Cardiac fibroblast (primary cell): ENCODE measurements around the gene REPIN1.

Experiments used
- DNase-seq, 2 donors: peaks; one replicate each; pipeline versions ENCODE4 v3.0.0 to v3.0.0-alpha.2; 2010; ENCODE audit warnings: low read depth in 2 of 2
- H3K4me3 ChIP-seq, 2 donors: replicated peaks in 1 of 2; 1 replicate in 1 of 2; 2 replicates in 1 of 2; pipeline ENCODE4 v1.5.1; 2011; ENCODE audit warnings: low read depth in 2 of 2, low read length in 2 of 2, mild to moderate bottlenecking in 2 of 2, moderate library complexity in 1 of 2
- TF ChIP-seq, protein P1 (sequence below): IDR thresholded peaks from one replicate; pipeline ENCODE4 v1.5.1; 2011; ENCODE audit warnings: low read depth, mild to moderate bottlenecking, low read length, inconsistent platforms

The REPIN1 gene

DNA sequence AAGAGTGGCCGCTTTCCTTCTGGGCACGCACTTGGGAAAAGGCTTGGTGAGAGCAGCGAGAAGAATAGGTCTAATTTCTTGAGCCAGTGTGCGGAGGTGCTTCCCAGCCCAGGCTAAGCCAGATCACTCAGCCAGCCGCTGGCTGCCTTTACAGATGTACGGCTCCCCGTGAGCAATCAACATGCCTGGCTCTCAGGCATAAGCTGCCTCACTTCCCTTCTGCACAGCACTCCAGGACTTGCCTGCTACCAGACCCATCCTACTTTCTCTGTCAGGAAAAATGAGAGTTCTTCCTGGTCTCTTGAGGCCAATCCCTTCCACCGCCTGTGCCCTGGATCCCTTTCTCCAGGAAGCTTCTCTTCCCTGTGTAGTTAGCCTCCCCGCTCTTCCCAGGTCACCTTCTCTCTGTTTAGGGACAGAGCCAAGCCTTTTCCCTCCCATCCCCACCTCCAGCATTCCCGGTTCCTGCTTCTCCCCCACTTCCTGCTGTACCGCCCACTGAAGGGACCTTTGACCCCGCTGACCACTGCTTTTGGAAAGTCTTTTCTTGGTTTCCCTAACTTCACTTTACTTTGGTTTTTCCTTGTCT is 44.2 kb upstream of the REPIN1 start:
- DNase-seq = peak in 1 of 2 donors; percentile 15
- H3K4me3 ChIP-seq = no peak overlapping the region
- TF ChIP-seq, protein P1, sequence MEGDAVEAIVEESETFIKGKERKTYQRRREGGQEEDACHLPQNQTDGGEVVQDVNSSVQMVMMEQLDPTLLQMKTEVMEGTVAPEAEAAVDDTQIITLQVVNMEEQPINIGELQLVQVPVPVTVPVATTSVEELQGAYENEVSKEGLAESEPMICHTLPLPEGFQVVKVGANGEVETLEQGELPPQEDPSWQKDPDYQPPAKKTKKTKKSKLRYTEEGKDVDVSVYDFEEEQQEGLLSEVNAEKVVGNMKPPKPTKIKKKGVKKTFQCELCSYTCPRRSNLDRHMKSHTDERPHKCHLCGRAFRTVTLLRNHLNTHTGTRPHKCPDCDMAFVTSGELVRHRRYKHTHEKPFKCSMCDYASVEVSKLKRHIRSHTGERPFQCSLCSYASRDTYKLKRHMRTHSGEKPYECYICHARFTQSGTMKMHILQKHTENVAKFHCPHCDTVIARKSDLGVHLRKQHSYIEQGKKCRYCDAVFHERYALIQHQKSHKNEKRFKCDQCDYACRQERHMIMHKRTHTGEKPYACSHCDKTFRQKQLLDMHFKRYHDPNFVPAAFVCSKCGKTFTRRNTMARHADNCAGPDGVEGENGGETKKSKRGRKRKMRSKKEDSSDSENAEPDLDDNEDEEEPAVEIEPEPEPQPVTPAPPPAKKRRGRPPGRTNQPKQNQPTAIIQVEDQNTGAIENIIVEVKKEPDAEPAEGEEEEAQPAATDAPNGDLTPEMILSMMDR = no peak

DNA sequence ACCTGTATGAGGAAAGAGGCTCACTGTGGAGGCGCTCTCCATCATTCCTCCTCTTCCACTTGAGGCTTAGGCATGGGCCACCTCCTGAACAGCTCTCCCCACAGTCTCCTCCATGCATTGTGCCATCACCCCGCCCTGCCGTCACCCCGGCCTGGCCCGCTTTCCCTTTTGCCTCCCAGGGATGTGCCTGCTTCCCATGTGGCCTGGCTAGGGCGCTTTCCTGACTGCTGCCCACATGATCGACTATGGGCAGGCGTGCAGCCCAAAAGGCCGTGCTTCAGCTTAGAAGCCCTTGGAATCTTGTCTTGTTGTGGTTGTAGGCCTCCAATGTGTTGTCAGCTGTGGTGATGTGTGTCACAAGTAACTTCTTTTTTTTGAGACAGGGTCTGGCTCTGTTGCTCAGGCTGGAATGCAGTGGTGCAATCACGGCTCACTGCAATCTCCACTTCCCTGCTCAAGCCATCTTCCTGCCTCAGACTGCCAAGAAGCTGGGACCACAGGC is 43.5 kb upstream of the REPIN1 start:
- no peak overlapping the region for H3K4me3 ChIP-seq
- TF ChIP-seq, protein P1 = no peak
- DNase-seq = peak; percentile 56 to 83

DNA sequence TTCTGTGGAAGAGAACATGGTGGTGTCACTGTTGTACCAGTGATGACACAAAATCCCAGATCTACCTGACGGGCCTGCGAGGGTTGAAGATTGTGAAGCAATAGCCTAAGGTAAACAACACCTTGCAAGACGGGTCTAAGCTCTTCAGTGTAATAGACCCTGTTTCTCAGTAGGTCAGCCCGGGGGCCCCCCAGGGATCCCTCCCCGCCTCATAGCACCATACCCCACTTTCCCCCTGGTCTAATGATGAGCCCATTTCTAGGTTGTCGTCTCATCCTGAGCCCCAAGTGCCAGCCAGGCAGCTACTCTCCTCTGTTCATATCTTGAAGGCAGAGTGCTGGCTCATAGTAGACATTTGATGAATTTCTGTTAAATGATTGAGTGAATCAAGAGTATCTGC is 42.7 kb upstream of the REPIN1 start:
- TF ChIP-seq, protein P1 = no peak
- DNase-seq = no peak
- H3K4me3 ChIP-seq = no peak overlapping the region

DNA sequence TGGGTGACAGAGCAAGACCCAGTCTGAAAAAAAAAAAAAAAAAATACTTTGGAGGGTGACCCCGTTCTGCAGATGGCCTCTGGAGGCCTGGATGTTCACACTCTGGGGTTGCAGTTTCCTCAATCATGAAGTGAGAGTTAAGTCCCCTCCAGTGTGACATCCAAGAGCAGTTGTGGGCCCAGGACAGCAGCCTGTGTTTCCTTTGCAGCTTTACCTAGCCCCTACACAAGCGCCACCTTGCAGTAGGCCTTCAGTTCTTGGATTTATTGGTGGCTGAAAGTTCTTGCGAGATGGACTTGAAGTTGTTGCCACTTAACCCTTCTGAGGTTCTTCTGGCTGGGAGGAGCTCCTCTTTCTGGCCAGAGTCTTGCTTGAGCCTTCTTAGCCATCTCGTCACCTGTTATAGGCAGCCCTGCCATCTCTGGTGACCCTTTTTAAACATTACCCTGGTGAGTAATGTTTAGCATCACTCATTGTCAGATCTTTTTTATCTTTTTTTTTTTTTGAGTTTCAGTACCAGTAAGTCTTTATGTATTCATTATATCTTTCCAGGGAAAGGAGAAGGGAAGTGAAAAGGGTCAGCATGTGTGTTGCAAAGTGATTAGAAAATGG is 41.9 kb upstream of the REPIN1 start:
- TF ChIP-seq, protein P1 = no peak
- no peak for DNase-seq
- H3K4me3 ChIP-seq = no peak overlapping the region

DNA sequence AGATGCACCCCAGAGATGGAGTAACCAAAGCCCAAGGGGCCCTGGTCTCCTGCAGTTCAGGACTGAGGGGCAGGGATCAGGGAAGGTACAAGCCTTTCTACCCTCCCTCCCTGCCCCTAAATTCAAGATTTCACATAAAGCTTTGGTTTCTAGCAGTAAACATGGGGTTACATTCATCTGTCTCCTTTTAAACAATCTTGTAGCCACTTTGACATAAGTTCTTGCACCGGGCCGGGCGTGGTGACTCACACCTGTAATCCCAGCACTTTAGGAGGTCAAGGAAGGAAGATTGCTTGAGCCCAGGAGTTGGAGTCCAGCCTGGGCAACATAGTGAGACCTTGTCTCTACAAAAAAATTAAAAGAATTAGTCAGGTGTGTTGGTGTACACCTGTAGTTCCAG is 41.3 kb upstream of the REPIN1 start:
- TF ChIP-seq, protein P1 = no peak
- no peak for DNase-seq
- H3K4me3 ChIP-seq = no peak overlapping the region

DNA sequence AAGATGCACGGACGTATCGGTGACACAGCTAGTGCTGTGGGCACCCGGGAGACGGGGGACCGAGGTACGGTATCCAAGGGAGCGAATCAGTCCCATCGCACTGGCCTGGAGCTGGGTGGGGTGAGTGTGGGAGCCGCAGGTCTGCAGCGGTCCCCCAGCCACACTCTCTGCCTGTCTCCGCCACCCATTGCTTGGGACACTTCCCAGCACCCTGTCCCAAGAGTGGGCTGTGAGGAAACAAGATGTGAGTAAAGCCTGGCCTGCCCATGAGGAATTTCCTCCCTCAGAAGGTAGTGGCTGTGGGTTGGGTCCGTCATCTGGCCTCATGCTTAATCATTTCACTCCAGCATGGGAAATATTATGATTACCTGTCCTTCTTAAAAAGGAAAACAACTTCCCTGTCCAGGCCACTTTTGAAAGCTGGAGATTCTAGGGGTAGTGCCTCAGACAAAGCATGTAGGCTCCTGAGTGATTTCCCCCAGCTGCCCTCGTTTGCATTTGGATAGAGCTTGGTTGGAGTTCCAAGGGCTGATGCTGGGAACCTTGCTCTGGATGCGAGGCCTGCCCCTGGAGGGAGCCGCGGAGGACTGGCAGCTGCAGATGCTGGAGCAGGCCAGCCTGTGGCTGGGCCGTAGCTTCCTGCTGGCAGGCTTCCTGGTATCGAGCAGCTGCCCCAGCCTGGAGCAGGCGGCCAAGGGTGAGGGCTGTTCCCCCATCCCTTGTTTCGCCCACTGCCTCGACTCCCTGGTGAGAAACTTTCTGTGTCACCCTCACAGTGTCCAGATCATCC is 39.1 kb upstream of the REPIN1 start:
- H3K4me3 ChIP-seq = no peak overlapping the region
- DNase-seq = no peak
- TF ChIP-seq, protein P1 = no peak
